SU-DHL-6 (cell line): Measurements from ENCODE around the gene CD72.

Source experiments
- H2AFZ ChIP-seq: fragments of 200-600 bp; sonication (generic); 2 replicates; pipeline ENCODE4 v1.6.1; 2014; ENCODE audit warnings: low read depth, mild to moderate bottlenecking, moderate library complexity, mixed read lengths, antibody characterized with exemption, low read length; ENCODE audit not compliant: severe bottlenecking
- H3F3A ChIP-seq: fragments of 200-600 bp; shearing (Covaris generic); 2 replicates; pipeline ENCODE4 v1.6.0; 2016; ENCODE audit warnings: antibody characterized with exemption, mild to moderate bottlenecking; ENCODE audit not compliant: insufficient read depth
- H3K27ac ChIP-seq: fragments of 200-600 bp; sonication (generic); 2 replicates; pipeline ENCODE4 v1.5.1; 2016; ENCODE audit warnings: low read depth, mild to moderate bottlenecking, low read length, moderate library complexity, mixed read lengths
- H3K27me3 ChIP-seq: fragments of 200-600 bp; sonication (generic), shearing (Covaris generic); 2 replicates; pipeline ENCODE4 v1.6.0; 2014; ENCODE audit warnings: mild to moderate bottlenecking, low read length
- H3K36me3 ChIP-seq: fragments of 200-600 bp; sonication (generic); 2 replicates; pipeline ENCODE4 v1.6.1; 2014; ENCODE audit warnings: mild to moderate bottlenecking, low read length, mixed read lengths
- H3K4me2 ChIP-seq: fragments of 300-600, 200-600 bp; shearing (Covaris generic), sonication (generic); 2 replicates; pipeline ENCODE4 v1.6.0; 2014; ENCODE audit warnings: low read length, low read depth, mild to moderate bottlenecking; ENCODE audit not compliant: poor library complexity, severe bottlenecking
- H3K4me3 ChIP-seq: fragments of 200-600 bp; sonication (generic); 2 replicates; pipeline ENCODE4 v1.5.1; 2014; ENCODE audit warnings: antibody characterized with exemption, low read length, mild to moderate bottlenecking, mixed read lengths; ENCODE audit not compliant: insufficient read depth, poor library complexity, severe bottlenecking
- H3K79me2 ChIP-seq: fragments of 200-600 bp; sonication (generic); 2 replicates; pipeline ENCODE4 v1.6.1; 2014; ENCODE audit warnings: mild to moderate bottlenecking, low read length, moderate library complexity; ENCODE audit not compliant: insufficient read depth
- H3K9ac ChIP-seq: fragments of 200-600 bp; sonication (generic); 2 replicates; pipeline ENCODE4 v1.7.0; 2014; ENCODE audit warnings: mild to moderate bottlenecking, low read length
- H3K9me2 ChIP-seq: fragments of 200-600 bp; sonication (generic); replicated peaks from 2 replicates; pipeline ENCODE4 v1.6.1; 2014; ENCODE audit warnings: low read length; ENCODE audit not compliant: insufficient read depth
- H3K9me3 ChIP-seq: fragments of 200-600 bp; sonication (generic); 2 replicates; pipeline ENCODE4 v1.6.1; 2014; ENCODE audit warnings: low read length, mixed read lengths; ENCODE audit not compliant: insufficient read depth
- H4K20me1 ChIP-seq: fragments of 200-600 bp; sonication (generic); 2 replicates; pipeline ENCODE4 v1.6.1; 2014; ENCODE audit warnings: low read depth, mild to moderate bottlenecking, antibody characterized with exemption, low read length, moderate library complexity, mixed read lengths
- EZH2phosphoT487 ChIP-seq: fragments of 200-600 bp; sonication (generic), shearing (Covaris generic); conservative IDR thresholded peaks from 2 replicates; pipeline ENCODE4 v1.6.1; 2018; ENCODE audit warnings: mild to moderate bottlenecking, antibody characterized with exemption, low read length, moderate library complexity, mixed read lengths
- TF ChIP-seq, protein P1 (sequence below): fragments of 200-600 bp; sonication (generic); IDR thresholded peaks from one replicate; pipeline ENCODE4 v1.5.1; 2017; ENCODE audit warnings: antibody characterized with exemption, mild to moderate bottlenecking, low read length, moderate library complexity; ENCODE audit not compliant: insufficient read depth, poor library complexity, severe bottlenecking

Gene CD72

DNA sequence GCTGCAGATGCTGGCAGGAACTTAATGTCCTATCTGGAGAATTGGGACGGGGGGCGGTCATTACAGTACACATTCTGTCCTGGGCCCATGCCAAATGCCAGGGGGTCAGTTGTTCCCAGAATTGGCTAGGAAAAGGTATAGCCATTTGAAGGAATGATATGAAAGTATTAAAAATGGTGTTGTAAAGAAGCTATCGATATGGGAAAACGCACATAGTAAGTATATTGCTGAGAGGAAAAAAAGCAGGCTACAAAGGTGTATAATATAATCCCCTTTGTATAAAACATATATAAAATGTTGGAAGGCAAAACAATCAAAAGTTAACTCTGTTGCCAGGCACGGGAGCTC is 47.2 kb upstream of the CD72 start:
- Histone ChIP-seq H3K9me3 (no peaks in the 10 kb centered on the region), H3K4me2 (peak overlapping the region; percentile 70), H3F3A (peaks cover 41% of the 10 kb centered on the region), H3K27ac (peak overlapping the region; percentile 86), H4K20me1 (no peaks in the 10 kb centered on the region), H3K27me3 (no peaks in the 10 kb centered on the region), H2AFZ (peak overlapping the region; percentile 79), H3K9ac (peak overlapping the region; percentile 80), H3K36me3 (no peaks in the 10 kb centered on the region), H3K9me2 (no peaks in the 10 kb centered on the region), H3K79me2 (0 out of 2 replicates have a peak, but pooled peaks cover 8% of the 10 kb centered on the region), H3K4me3 (peak overlapping the region; percentile 64)
- TF ChIP-seq, protein P1, sequence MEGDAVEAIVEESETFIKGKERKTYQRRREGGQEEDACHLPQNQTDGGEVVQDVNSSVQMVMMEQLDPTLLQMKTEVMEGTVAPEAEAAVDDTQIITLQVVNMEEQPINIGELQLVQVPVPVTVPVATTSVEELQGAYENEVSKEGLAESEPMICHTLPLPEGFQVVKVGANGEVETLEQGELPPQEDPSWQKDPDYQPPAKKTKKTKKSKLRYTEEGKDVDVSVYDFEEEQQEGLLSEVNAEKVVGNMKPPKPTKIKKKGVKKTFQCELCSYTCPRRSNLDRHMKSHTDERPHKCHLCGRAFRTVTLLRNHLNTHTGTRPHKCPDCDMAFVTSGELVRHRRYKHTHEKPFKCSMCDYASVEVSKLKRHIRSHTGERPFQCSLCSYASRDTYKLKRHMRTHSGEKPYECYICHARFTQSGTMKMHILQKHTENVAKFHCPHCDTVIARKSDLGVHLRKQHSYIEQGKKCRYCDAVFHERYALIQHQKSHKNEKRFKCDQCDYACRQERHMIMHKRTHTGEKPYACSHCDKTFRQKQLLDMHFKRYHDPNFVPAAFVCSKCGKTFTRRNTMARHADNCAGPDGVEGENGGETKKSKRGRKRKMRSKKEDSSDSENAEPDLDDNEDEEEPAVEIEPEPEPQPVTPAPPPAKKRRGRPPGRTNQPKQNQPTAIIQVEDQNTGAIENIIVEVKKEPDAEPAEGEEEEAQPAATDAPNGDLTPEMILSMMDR = no peak

DNA sequence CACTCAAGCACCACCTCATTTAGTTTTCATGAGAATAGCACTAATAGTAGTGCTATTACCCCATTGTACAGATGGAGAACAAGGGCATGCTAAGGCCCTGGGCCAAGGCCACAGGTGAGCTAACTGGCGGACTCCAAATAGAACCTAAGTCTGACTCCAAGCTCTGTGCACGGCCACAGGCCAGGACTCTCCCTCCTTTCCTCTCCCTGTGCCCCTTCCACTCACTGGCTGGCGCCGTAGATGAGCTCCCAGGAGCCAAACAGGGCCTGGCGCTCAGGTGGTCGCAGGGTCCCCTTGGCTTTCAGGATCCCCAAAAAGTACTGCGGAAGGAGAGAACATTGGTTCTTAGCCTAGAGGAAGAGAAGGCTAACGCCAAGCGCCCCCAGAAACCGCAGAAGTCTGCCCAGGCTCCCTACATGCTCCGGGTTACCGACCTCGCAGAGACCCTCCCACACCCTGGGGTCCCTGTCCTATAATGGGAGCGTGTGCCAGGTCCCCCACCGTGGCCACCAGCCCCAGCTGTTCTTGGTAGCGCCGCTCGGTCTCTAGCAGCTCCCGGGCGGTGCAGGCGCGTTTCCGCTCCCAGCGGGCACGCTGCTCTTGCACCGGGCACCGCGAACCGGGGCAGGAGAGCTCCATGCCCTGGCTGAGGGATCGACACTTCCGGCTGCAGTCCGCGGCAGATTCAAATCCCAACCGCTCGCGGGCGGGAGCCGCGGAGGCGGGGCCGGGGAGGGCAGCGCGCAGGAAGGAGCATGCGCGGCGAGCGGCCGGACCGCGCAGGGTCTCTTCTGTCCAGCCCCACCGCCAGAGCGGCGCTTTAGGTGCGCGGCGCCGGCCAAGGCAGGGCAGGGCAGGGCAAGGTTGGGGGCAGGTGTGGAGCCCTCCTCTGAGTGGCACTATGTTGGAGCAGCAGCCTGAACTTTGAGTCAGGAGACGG is 46.6 kb upstream of the CD72 start, which contains the start of gene ARHGEF39:
Gene ARHGEF39 (minus strand): TSS at position 665 of the 940 bp plus-strand sequence. CDS start 26 bp downstream, at position 639.
- peaks cover 46% of the 10 kb centered on the region for H3F3A ChIP-seq
- H3K4me2 ChIP-seq = peak within 1 kb of the TSS; percentile 70
- no peaks in the 10 kb centered on the region for H3K36me3 ChIP-seq
- no peaks in the 10 kb centered on the region for H3K9me2 ChIP-seq
- H3K9me3 ChIP-seq = no peaks in the 10 kb centered on the region
- H4K20me1 ChIP-seq = no peaks in the 10 kb centered on the region
- peak within 1 kb of the TSS; percentile 80 for H3K9ac ChIP-seq
- no peak for TF ChIP-seq EZH2phosphoT487
- TF ChIP-seq, protein P1 = peak; percentile 37
- peak within 1 kb of the TSS; percentile 86 for H3K27ac ChIP-seq
- H3K27me3 ChIP-seq = no peaks in the 10 kb centered on the region
- peak within 1 kb of the TSS; percentile 64 for H3K4me3 ChIP-seq
- 0 out of 2 replicates have a peak, but pooled peaks cover 8% of the 10 kb centered on the region for H3K79me2 ChIP-seq
- H2AFZ ChIP-seq = peak within 1 kb of the TSS; percentile 79

DNA sequence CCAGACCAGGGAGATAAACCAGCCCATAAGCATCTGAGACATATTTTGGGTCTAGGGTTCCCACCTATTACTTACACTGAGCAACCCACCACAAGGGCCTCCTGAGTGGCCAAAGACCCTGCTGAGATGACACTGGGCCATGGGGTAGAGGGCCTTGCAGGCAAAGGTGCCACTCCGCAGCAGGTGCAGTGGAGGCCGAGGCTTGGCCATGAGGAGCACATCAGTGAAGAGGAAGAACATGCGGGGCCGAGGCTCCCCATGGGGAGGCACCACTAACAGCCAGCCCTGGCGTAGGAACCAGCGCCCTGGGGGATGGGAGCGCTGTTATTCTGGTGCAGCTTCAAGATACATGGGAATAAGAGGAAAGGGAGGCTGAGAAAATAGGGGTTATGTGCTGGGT is 44.2 kb upstream of the CD72 start:
- Histone ChIP-seq H3K36me3 (no peaks in the 10 kb centered on the region), H3K27ac (no peak overlapping the region), H3F3A (peaks cover 60% of the 10 kb centered on the region), H3K79me2 (peaks cover 14% of the 10 kb centered on the region; the same call in 1 of the 2 replicates), H3K9me3 (no peaks in the 10 kb centered on the region), H3K9me2 (no peaks in the 10 kb centered on the region), H3K9ac (no peak overlapping the region), H2AFZ (no peak overlapping the region), H4K20me1 (no peaks in the 10 kb centered on the region), H3K4me2 (no peak overlapping the region), H3K27me3 (no peaks in the 10 kb centered on the region), H3K4me3 (no peak overlapping the region)
- TF ChIP-seq, protein P1 = no peak
- no peak for TF ChIP-seq EZH2phosphoT487
